CD4-positive, alpha-beta T cell treated with Interleukin-17A for 1 hour (primary cell): Measurements from ENCODE around the gene TP53RK.

ENCODE experiments used
- DNase-seq: peaks from one replicate; pipeline ENCODE4 v3.0.0-alpha.2; 2020

The TP53RK gene

GRCh38 chr20:46657137-46657536, 32.1 kb downstream of the TP53RK start:
- DNase-seq: no peak

DNA sequence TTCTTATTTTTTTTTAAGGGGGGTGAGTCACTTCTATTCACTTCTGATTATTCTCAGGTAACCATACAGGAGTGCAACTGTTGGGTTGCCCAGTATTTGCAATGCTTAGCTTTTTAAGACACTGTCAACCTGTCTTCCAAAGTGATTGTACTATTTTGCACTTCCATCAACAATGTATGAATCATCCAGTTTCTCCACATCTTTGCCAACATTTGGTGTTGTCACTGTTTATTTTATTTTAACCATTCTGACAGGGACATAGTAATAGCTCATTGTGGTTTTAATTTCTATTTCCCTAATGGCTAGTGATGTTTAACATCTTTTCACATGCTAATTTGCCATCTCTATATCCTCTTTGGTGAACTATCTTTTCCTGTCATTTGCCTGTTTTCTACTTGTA, 36.5 kb downstream of the TP53RK start:
- no peak for DNase-seq

DNA sequence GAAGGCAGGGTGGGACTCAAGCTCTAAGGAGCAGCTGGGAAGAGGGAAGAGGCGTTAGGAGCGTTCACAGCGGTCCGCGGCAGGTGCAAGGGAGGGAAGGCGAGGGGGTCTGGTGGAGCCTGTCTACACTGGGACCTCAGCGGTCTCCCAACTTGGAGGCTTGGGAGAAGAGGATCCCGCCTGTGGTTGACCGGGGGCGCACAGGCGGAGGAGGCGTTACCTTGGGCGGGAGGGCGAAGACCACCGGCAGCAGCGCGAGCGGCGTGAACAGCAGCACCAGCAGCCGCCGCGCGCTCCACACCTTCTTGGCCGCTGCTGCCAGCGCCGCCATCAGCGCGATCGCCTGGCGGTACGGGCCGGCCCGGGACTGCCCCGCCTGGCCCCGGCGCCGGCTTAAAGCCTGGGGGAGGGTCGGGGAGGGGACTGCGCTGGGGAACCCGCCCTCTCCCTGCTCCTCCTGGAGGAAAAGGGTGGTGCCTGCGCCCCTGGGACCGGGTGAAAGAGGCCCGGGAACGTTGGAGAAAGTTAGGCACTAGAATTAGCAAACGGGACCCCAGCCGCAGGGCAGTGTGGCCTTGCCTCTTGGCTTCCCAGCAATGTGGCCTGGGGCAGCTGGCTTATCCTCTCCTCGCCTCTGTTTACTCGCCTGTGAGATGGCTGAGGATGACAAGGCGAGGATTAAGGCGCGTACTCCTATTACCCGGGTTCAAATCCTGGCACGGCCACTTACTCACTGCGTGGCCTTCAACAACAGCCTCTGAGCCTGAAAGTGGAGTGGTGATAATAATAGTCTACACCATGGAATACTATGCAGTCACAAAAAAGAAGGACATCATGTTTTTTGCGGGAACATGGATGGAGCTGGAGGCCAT, 37.9 kb downstream of the TP53RK start, which contains the start of gene SLC13A3:
Gene SLC13A3 (minus strand): TSS at position 369 of the 872 bp plus-strand sequence. CDS start 38 bp downstream, at position 331.
- no peak for DNase-seq

DNA sequence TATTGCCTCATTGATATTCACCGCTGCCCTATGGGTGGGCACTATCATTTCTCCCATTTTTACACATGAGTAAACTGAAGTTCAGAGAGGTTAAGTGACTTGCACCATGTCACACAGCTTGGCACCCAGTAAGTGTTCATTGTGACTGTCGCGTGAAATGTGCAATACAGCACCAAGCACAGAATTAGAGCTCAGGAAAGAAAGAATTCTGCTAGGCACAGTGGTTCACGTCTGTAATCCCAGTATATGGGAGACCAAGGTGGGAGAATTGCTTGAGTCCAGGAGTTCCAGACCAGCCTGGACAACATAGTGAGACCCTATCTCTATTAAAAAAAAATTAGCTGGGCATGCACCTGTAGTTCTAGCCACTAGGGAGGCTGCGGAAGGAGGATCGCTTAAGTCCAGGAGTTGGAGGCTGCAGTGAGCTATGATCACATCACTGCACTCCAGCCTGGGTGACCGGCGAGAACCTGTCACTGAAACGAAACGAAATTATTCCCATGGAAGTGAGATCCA, 38.6 kb downstream of the TP53RK start:
- no peak for DNase-seq

DNA sequence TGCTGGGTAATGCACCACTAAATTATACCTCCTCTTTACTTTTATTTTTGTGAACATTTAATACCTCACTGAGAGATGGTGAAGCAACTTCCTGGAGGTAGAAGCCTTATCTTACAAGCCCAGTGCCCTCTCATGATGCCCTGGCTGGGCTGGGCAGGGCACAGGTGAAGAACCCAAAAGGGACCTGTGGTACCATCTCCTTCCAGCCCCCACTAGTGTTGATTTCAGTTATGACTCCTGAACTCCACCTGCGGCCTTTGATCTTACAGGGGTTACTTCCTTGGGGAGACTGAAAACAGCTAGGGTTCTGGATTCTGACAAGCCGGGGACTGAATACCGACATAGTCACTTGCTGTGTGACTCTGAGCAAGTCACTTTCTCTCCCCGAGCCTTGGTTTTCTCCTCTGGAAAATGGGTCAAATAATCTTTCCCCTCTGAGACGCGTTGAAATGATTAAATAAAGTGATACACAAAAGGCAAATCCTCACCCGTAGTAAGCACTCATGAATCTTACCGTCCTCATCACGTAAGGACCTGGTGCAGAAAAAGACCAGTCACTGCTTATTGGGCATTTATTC, 39.2 kb downstream of the TP53RK start:
- DNase-seq: no peak

DNA sequence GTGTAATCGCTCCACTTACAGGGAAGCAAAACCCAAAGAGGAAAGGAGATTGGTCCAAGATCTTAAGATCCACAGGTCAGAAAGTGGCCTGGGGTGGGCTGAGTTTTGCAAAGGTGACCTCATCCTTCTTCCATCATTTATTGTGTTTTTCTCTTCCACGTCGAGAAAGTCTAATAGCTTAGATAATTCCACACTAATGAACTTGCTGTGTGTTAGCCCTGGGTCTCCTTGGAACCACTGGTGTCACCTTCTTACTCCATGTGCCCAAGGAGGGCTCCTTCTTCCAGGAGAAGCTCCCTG, 39.6 kb downstream of the TP53RK start:
- no peak for DNase-seq

- no peak for DNase-seq
These were observed 40.2 kb downstream of the TP53RK start for GRCh38 chr20:46648903-46649649.

DNA sequence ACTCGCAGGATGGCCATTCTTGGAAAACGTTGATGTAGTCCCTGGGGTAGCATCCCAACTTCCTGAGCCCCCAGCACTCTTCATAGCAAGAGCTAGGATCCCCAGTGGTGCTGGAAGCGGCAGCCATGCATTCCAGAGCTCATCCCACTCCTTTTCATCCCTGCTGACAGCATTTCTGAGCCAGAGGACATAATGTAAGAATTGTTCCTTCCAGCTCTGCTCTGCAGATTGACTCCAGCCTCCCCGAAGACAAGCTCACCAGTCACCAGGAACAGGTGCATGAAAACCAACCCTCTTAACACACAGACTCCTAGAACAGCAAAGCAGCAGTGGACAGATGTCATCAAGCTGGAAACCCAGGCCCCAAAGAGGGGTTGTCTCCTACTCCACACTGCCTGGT, 41.8 kb downstream of the TP53RK start:
- no peak for DNase-seq

- DNase-seq: no peak
These were observed 42.4 kb downstream of the TP53RK start for GRCh38 chr20:46646659-46647380.

GRCh38 chr20:46646122-46646521, 43.1 kb downstream of the TP53RK start:
- no peak for DNase-seq

- DNase-seq: no peak
These were observed 44.5 kb downstream of the TP53RK start for GRCh38 chr20:46644733-46645132.

GRCh38 chr20:46644160-46644559, 45.1 kb downstream of the TP53RK start:
- DNase-seq: no peak

GRCh38 chr20:46642969-46643343, 46.3 kb downstream of the TP53RK start:
- DNase-seq: no peak

DNA sequence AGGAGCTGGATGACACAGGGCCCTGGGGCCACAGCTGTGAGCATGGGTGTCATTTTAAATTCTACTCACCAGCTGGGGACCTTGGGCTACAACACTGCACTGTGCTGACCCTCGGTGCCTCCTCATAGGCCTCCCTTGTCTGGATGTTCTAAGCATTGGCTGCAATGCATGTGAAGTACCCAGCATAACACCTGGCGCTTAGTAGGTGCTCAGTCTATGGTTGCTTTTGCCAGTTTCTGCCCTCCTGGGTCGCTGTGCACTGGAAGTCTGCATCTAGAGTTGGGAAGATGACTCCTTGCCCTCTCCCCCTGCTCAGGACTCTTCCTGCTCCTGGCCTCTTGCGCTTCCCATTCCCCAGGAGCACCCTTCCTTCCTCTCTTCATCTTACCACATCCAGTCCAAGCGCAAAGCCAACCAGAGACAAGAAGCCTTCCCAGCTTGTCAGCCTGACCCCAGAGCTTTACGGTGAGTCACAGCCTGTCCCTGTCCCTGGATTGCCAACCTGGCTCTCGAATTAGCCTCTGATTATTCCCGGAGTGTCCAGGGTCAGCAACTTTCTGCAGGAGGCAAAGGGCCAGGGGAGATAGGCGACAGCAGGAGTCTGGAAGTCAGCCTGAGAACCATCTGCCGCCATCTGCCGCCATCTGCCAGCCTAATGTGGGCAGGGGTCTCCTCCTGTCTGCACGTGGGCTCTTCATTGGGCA, 46.8 kb downstream of the TP53RK start:
- no peak for DNase-seq

- DNase-seq: no peak
These were observed 47.8 kb downstream of the TP53RK start for GRCh38 chr20:46641424-46641823.

- no peak for DNase-seq
These were observed 48.5 kb downstream of the TP53RK start for GRCh38 chr20:46640536-46641311.

GRCh38 chr20:46640044-46640443, 49.2 kb downstream of the TP53RK start:
- no peak for DNase-seq

DNA sequence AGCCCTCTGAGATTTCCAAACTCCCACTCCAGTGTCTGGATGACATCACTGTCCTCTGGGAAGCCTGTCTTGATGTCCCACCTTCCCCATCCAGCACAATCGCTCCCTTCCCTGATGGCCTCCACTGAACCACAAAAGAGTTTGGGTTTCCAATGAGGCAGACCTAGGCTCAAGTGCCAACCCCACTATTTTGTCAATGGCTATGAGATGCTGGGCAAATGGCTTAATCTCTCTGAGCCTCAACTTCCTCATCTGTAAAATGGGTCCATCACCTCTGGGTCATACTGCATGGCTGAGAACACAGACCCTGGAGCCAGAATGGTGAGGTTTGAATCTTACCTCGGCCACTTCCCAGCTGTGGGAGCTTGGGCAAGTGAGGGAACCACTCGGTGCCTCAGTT, 49.7 kb downstream of the TP53RK start:
- no peak for DNase-seq

- no peak for DNase-seq
These were observed 50.4 kb downstream of the TP53RK start for GRCh38 chr20:46638898-46639274.

GRCh38 chr20:46638134-46638897, 50.9 kb downstream of the TP53RK start:
- no peak for DNase-seq
